GM11168 (cell line): Measurements from ENCODE around the gene HINT3.
"Not testable (repeated sequence)": the region's sequence is repeated elsewhere in the genome, so short reads cannot be mapped to it uniquely, and the experiment has no call there.

Source experiments
- in situ Hi-C: fragments of 300-500 bp; cut with MboI; formaldehyde crosslinking; loops from one replicate; pipeline ENCODE4 v1.12.0; 2022; ENCODE audit warnings: low sequenced_read_pairs; ENCODE audit not compliant: unreplicated experiment

Gene HINT3

DNA sequence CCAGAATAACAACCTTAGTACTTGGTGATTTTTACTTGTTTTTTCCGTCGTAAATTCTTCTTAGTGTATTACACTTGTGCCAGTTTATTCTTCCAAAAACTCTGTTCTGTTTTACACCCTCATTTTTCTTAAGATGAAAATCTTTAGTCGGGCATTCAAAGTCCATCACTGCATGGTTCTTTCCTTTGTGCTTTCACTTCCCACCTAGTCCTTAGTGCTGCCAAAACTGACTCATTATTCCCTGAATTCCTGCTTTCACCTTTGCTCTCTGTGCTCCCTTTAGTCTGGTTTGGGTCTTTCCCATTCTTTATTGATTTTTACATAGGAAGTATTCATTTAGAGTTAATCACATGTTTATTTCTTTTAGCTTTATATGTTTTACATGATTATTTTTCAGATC is 33.1 kb downstream of the HINT3 start:
- in situ Hi-C loops: no loop called here

DNA sequence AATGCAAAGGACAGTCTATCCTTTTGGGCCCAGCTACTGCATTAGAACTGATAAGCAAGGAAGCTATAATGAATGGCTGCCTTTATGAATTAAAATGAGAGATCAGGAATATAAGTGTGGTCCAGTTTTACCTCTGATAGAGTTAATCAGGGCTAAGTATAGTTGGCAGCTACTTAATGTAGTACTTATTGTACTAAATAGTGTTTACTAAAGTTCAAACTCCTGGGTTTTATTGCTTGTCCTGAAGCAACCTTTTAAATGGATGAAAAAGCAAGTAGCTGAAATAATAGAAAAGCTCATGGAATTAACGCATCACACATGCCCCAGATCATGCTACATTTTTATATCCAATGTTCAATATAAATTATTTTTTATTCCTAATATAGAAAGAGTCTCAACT is 35.1 kb downstream of the HINT3 start:
- in situ Hi-C loops: no loop called here

DNA sequence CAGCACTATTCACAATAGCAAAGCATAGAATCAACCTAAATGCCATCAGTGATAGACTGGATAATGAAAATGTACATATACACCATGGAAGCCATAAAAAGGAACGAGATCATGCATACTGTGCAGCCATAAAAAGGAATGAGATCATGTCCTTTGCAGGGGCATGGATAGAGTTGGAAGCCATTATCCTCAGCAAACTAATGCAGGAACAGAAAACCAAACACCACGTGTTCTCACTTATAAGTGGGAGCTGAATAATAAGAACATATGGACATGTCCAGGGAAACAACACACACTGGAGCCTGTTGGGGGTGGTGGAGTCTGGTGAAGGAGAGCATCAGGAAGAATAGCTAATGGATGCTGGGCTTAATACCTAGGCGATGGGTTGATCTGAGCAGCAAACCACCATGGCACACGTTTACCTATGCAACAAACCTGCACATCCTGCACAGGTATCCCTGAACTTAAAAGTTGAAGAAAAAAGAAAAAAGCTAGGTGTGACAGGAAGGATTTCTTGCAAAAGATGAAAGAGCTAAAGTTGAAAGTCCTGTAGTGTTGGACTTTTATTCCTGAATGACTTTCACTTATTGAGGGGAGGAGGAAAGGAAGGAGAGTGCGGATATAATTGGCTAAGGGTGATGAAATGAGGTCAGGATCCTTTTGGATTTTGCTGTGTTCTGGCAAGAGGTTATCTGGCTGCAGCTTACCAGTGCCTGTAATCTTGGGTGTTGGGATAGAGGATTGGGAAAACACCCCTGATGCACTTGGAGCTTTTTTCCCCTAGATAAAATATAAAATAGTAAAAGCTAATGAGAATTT is 38.3 kb downstream of the HINT3 start:
- in situ Hi-C loops: no loop called here

DNA sequence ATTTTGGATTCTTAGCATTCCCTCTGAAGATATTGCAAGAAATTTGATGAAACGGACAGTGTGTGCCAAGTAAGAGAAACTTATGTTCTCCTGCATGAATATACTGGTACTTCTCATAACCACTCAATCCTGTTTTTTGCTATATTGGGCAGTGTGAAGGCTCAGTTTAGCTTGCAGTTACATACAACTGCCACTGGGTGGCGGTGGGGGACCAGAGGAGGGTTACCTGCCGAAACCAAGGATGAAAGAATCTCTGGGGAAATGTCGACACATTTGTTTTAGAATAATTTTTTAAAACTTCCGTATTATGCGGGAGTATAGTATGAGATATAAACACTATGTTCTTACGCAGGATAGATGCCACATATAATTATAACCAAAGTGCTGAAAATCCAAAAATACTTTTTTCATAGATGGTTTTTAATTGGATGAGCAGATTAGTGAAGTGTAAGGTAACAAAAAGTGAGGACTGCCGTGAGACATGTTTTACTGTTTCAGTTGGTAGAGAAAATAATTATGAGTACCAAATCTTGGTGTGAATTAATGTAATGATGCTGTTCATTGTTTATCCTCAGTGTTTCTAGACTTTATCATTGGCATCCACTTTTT is 39.5 kb downstream of the HINT3 start:
- in situ Hi-C loops: no loop called here

DNA sequence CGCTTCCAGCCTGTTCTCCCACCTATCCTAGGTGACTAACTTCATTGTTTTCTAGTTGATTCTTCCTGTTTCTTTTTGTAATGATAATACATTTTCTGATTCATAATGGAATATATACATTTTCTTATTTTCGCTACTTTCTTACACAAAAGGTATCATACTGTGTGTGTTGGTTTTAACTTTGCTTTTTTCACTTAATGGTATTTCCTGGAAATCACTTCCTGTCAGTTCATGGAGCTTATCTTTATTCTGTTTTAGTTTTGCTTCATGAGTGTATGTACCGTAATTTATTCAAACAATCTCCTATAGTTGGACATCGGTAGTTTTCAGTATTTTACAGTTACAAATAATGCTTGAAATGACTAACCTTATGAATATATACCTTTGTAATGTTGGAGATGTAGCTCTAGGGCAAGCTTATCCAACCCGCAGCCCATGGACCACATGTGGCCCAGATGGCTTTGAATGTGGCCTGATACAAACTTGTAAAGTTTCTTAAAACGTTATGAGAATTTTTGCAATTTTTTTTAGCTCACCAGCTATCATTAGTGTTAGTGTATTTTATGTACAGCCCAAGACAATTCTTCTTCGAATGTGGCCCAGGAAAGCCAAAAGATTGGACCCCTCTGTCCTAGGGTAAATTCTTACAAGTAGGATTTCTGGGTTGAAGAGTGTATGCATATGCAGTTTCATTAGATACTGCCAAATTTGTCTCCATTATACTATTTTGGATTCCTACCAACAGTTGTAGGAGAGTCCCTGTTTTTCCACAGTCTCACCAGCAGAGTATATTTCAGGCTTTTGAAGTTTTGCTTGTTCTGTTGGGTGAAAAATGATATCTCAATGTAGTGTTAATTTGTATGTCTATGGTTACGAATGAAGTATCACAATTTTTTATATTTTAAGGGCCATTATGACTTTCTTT is 46.4 kb downstream of the HINT3 start:
- in situ Hi-C loops: no loop called here

DNA sequence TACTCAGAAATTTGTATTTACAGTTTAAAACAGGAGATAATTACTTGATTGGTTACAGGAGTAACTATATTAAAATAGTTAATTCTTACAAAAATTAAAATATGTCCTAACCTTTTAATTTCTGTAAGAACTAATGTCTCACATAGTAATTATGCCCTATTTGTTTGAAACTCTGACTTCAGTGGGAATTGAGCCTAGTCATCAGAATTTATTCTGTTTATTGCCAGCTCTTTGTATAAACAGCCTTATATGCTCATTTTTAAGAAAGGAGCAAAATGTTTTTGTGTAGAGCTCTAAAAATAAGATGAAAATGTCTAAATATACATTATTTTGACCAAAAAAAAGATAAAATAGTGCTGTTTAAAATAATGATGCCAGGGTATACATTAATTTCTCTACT is 51.2 kb downstream of the HINT3 start:
- in situ Hi-C loops: no loop called here

DNA sequence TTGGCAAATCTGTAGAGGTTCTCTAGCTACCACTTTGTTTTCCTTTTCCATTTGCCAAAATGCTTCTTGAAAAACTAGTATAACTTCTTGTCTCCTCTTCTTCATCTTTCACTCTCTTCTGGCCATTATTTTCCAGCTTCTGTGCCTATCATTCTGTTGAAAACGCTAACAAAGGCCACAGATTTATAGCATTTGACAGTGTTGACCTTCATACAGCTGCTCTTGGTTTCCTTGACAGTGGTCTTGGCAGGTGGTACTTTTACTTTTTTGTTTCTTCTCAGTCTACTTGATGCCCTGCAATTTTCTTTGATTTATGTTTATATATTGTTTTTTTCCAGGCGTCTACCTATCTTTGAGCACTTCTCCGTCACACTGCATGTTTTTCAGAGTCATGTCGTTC is 53.5 kb downstream of the HINT3 start:
- in situ Hi-C loops: no loop called here

DNA sequence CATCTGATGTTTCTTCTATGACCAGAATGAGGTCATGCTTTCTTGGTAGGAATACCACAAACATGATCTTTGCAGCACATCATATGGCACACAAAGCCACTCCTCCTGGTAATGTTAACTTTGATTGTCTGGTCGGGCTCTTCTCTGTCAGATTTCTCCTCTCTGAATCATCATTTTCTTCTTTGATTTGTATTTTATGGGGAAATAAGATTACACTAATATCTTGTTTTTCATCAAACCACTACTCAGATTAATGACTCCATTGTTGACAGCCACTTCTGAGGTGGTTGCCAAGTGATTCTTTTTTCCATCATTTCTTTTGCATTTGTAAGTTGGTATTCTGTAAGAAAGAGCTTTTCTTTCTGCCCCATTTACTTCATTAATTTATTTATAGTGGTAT is 59.3 kb downstream of the HINT3 start:
- in situ Hi-C loops: no loop called here

DNA sequence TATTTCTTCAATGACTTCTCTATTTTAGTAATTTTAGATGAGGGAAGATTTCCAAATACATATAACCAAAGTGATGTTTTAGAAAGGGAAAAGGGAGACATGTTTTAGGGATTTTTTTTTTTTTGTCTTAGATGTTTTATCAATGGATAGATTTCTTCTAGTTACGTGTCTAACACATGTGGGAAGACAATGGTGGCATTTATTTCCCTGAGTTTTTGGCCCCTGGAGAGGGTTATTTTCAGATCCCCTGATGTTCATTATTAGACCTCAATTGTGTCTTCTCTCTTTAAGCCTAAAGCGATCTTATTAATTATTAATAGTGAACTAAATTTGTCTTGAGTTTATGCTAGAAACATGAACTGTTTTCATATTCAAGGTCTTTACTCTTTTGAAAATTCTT is 60.0 kb downstream of the HINT3 start:
- in situ Hi-C loops: no loop called here

DNA sequence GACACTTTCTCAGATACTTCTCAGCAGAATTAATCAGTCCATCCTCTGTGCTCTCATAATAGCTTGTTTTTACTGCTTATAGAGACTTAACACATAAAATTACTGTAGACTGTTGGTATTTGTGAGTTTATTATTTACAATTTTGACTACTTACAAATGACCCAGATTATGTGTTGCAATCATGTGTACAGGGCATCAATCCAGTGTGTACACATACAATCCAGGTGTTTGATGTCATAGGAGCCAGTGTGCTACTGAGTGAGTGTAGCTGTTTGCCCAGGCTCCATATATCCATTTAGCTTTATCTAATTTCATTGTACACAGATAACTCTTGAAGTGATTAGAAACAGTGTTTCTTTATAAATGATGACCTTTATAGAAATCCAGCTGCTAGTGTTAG is 61.1 kb downstream of the HINT3 start:
- in situ Hi-C loops: no loop called here

DNA sequence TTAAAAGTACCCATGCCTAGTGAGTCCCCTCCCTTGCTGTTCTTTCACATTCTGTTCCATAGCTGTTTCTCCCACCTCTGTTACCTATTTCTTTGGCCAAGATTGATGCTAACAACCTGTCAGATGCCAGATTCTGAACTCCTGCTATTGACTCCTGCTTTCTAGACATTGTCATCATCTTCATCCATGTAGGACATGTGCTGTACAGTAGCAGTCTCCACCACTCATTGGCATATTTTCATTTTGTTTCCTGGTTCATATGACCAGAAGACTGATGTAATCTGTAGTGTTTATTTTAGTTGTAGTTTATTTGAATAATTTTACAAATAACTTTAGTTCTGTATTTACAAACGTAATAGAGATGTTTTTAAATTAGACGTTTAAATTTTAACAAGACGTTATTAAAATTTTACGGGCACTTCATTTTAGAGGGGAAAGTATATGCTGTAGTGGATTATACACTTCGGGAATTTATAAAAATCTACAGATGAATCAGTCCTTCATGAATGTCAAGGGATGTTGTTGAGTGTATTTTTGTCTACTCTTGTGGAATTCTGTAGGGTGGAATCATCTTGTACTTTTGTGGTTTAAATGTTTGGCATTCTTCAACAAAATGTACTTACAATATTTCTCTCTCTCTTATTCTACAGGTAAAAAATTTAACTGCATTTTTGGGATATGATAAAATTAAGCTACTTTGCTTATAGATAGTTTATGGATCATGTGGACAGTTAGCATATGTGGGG is 63.9 kb downstream of the HINT3 start:
- in situ Hi-C loops: no loop called here

DNA sequence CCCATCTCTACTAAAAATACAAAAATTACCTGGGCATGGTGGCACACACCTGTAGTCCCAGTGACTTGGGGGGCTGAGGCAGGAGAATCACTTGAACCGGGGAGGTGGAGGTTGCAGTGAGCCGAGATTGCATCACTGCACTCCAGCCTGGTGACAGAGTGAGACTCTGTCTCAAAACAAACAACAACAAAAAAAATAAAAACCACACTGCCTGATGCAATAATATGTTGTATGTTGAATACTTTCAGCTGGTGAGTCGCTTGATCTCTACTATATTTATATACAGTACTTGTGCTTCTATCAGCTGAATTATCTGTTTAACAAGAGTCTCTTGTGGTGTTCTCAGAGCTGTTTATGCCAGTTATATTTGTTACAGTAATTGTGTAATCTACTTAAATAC is 66.9 kb downstream of the HINT3 start:
- in situ Hi-C loops: not testable (repeated sequence)

DNA sequence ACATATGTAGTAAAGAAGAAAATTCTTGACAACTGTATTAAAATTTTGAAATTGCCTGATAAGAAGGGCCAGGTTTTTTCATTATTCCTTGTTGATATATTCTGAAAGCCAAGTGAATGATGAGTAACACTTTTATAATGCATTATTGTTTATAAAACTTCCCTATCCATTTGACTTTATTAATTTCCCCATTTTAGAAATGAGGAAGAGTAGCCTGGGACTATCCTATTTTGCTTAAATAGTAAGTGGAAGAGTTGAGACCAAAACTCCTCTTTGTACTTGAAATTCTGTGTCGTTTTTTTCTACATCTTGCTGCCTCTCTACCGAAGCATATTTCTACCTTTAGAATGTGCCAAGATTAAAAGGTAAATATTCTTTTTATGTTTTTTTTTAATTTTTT is 69.4 kb downstream of the HINT3 start:
- in situ Hi-C loops: no loop called here

DNA sequence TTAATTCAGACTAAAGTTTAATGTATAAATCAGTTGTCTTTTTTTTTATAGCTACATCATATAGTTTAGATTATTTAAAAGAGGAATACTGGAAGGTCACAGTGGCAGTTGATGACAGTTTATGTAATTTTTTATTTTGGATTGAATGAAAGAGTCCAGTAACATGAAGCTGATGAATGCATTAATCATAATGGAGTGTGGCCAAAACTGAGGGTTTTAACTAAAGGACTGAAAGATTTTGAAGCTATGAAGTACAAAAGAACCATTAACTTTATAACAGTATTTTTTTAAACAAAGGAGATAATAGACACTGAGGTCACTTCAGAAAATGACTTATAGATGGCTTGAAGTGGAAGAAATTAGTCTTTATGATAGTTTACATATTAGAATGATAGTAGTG is 71.0 kb downstream of the HINT3 start:
- in situ Hi-C loops: no loop called here
